Liver (tissue), 9 donors: ENCODE data around the gene NAP1L1. TPM values are rescaled to one million over a fixed set of nuclear protein-coding genes. Genes with fewer than 3 reads are reported as not detected.

Experiments used
- DNase-seq: peaks from one replicate; pipeline ENCODE4 v3.0.0-alpha.2; 2017; ENCODE audit warnings: low spot score
- H3K27ac ChIP-seq, 2 donors: one replicate each; pipeline ENCODE4 v1.7.0; 2013; ENCODE audit warnings: inconsistent platforms in 2 of 2, low read length in 2 of 2, control low read depth in 1 of 2, low read depth in 1 of 2, mild to moderate bottlenecking in 1 of 2
- H3K27me3 ChIP-seq, 4 donors: one replicate each; pipeline versions ENCODE4 v1.6.1 to v1.7.0; 2013; ENCODE audit warnings: low read length in 3 of 4, inconsistent platforms in 1 of 4, mild to moderate bottlenecking in 1 of 4, moderate library complexity in 1 of 4; ENCODE audit not compliant: control insufficient read depth in 4 of 4, insufficient read depth in 4 of 4
- H3K36me3 ChIP-seq, 4 donors: one replicate each; pipeline versions ENCODE4 v1.6.1 to v1.7.0; 2013; ENCODE audit warnings: low read length in 3 of 4, mild to moderate bottlenecking in 3 of 4, low read depth in 1 of 4, moderate library complexity in 1 of 4; ENCODE audit not compliant: control insufficient read depth in 4 of 4, insufficient read depth in 3 of 4
- H3K4me1 ChIP-seq, 4 donors: one replicate each; pipeline versions ENCODE4 v1.6.1 to v1.7.0; 2013; ENCODE audit warnings: low read length in 3 of 4, mild to moderate bottlenecking in 3 of 4, moderate library complexity in 1 of 4; ENCODE audit not compliant: control insufficient read depth in 4 of 4, insufficient read depth in 4 of 4
- H3K4me3 ChIP-seq, 3 donors: one replicate each; pipeline versions ENCODE4 v1.6.1 to v1.7.0; 2013; ENCODE audit warnings: low read length in 3 of 3, control low read depth in 1 of 3, low read depth in 1 of 3, mild to moderate bottlenecking in 1 of 3
- H3K9ac ChIP-seq, 2 donors: one replicate each; pipeline ENCODE4 v1.7.0; 2013; ENCODE audit warnings: low read length in 2 of 2, mild to moderate bottlenecking in 2 of 2, moderate library complexity in 2 of 2, control low read depth in 1 of 2, low read depth in 1 of 2
- H3K9me3 ChIP-seq, 4 donors: one replicate each; pipeline versions ENCODE4 v1.6.1 to v1.7.0; 2013; ENCODE audit warnings: low read length in 3 of 4; ENCODE audit not compliant: control insufficient read depth in 4 of 4
- FOXA2 ChIP-seq: IDR thresholded peaks from 2 replicates; pipeline ENCODE4 v1.6.1; 2016; ENCODE audit warnings: antibody characterized with exemption
- HNF4A ChIP-seq, 2 donors: conservative IDR thresholded peaks; 2 replicates each; pipeline ENCODE4 v1.6.1; 2016; ENCODE audit warnings: antibody characterized with exemption in 2 of 2, mild to moderate bottlenecking in 2 of 2
- JUND ChIP-seq, 2 donors: IDR thresholded peaks; 2 replicates each; pipeline ENCODE4 v1.6.1; 2016; ENCODE audit warnings: antibody characterized with exemption in 2 of 2
- NR2F2 ChIP-seq: IDR thresholded peaks from 2 replicates; pipeline ENCODE4 v1.6.1; 2016; ENCODE audit warnings: antibody characterized with exemption
- RAD21 ChIP-seq, 2 donors: IDR thresholded peaks; 2 replicates each; pipeline ENCODE4 v1.6.1; 2016; ENCODE audit warnings: antibody characterized with exemption in 2 of 2, mild to moderate bottlenecking in 2 of 2
- RXRA ChIP-seq, 2 donors: IDR thresholded peaks; 2 replicates each; pipeline ENCODE4 v1.6.1; 2017 to 2018; ENCODE audit warnings: antibody characterized with exemption in 2 of 2, mild to moderate bottlenecking in 1 of 2
- SP1 ChIP-seq: IDR thresholded peaks from 2 replicates; pipeline ENCODE4 v1.6.1; 2018; ENCODE audit warnings: antibody characterized with exemption, mild to moderate bottlenecking
- TAF1 ChIP-seq: conservative IDR thresholded peaks from 2 replicates; pipeline ENCODE4 v1.6.1; 2016; ENCODE audit warnings: antibody characterized with exemption, mild to moderate bottlenecking
- YY1 ChIP-seq: IDR thresholded peaks from 2 replicates; pipeline ENCODE4 v1.6.1; 2016; ENCODE audit warnings: antibody characterized with exemption, mild to moderate bottlenecking
- WGBS: extraction: QIAGEN DNeasy Blood & Tissue Kit; methylation state at CpG from one replicate; pipeline ENCODE4 v1.1.7; 2013; 5-methylcytosine and 5-hydroxymethylcytosine counted together
- polyA plus RNA-seq, 2 donors: library from polyadenylated mRNA; stranded (reverse) in 1 of 2; unstranded in 1 of 2; fragments of 200-250 nt in 1 of 2; fragments of >200 nt in 1 of 2; fragmentation: Nextera tagmentation in 1 of 2; extraction: Ambion mirVana in 1 of 2; gene quantifications; one replicate each; pipeline versions ENCODE4 v1.2.1 to v1.2.3, GENCODE V29; 2013 to 2015
- total RNA-seq, 2 donors: library from RNA; depleted of rRNA; stranded (reverse); fragments of >200 nt; gene quantifications; one replicate each; pipeline ENCODE4 v1.2.3, GENCODE V29; 2014
- TF ChIP-seq, protein P1 (sequence below): IDR thresholded peaks from 2 replicates; pipeline ENCODE4 v1.6.1; 2016; ENCODE audit warnings: antibody characterized with exemption
- TF ChIP-seq, protein P2 (sequence below): IDR thresholded peaks from 2 replicates; pipeline ENCODE4 v1.6.1; 2016; ENCODE audit warnings: antibody characterized with exemption, mild to moderate bottlenecking
- TF ChIP-seq, protein P3 (sequence below): IDR thresholded peaks from 2 replicates; pipeline ENCODE4 v1.6.1; 2016; ENCODE audit warnings: antibody characterized with exemption
- TF ChIP-seq, protein P4 (sequence below): fragments of 150-350 bp; IDR thresholded peaks from 2 replicates; pipeline ENCODE4 v1.5.1; 2017; ENCODE audit warnings: improper control_type of control experiment, low read depth, low read length; ENCODE audit not compliant: missing input control
- donor health status: healthy.
- donor health status: healthy.
- donor health status: healthy.
- donor health status: healthy.
- donor health status: healthy.

The NAP1L1 gene
- total and polyA plus RNA-seq, 4 donors: 36.6 to 74.7 (median 42.4) TPM

DNA sequence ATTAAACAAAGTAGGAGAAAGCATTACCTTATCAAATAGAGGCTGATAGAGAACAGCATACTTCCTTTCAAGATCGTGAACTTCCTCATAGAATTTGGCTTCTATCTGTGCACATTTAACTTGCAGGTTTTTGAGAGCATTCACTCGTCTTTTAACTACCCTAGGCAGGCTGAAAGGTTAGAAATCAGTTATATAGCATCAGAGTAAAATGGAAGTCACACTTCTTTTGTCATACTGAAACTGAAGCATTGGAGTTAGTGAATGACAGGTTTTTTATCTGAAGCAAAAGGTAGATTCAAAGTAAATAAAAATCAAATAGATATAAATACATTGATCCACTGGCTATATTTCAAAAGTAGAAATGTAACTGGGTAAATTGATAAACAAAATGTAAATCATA is 24.4 kb downstream of the NAP1L1 start:
- peaks cover 0 to 4% (median 0%) of the 10 kb centered on the region in 4 donors for H3K9me3 ChIP-seq
- no peak for DNase-seq
- no peak overlapping the region for H3K27ac ChIP-seq
- WGBS: 32% methylated on average over 2 of the region's 2 CpGs
- H3K27me3 ChIP-seq: no peaks in the 10 kb centered on the region
- H3K4me1 ChIP-seq: peaks cover 0 to 2% (median 0%) of the 10 kb centered on the region in 4 donors
- H3K9ac ChIP-seq: no peak overlapping the region
- peaks cover 0 to 19% (median 7%) of the 10 kb centered on the region in 4 donors for H3K36me3 ChIP-seq
- TF ChIP-seq, protein P1, sequence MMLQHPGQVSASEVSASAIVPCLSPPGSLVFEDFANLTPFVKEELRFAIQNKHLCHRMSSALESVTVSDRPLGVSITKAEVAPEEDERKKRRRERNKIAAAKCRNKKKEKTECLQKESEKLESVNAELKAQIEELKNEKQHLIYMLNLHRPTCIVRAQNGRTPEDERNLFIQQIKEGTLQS: no peak
- H3K4me3 ChIP-seq: no peak overlapping the region

DNA sequence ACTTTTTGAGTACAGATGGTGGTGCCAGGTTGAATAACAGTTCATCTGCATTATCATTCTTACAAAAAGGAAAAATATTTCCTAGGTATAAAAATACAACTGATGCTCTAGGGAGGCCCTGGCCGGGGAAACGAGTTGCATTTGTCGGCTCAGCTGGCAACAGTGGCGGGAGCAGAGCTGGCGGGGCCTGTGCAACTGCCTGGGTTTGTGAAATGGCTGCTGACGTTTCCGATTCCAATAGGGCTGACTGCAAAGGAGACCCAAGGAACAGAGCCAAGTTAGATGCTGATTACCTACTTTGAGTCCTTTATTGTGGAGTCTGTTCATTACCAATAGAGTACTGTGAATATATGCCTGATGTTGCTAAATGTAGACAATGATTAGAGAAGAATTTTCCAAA is 27.2 kb downstream of the NAP1L1 start:
- 97% methylated on average over 7 of the region's 7 CpGs for WGBS
- H3K4me1 ChIP-seq: peaks cover 0 to 2% (median 0%) of the 10 kb centered on the region in 4 donors
- no peaks in the 10 kb centered on the region for H3K27me3 ChIP-seq
- H3K4me3 ChIP-seq: no peak overlapping the region
- H3K27ac ChIP-seq: no peak overlapping the region
- H3K36me3 ChIP-seq: peaks cover 0 to 42% (median 12%) of the 10 kb centered on the region in 4 donors
- no peak for DNase-seq
- TF ChIP-seq, protein P2, sequence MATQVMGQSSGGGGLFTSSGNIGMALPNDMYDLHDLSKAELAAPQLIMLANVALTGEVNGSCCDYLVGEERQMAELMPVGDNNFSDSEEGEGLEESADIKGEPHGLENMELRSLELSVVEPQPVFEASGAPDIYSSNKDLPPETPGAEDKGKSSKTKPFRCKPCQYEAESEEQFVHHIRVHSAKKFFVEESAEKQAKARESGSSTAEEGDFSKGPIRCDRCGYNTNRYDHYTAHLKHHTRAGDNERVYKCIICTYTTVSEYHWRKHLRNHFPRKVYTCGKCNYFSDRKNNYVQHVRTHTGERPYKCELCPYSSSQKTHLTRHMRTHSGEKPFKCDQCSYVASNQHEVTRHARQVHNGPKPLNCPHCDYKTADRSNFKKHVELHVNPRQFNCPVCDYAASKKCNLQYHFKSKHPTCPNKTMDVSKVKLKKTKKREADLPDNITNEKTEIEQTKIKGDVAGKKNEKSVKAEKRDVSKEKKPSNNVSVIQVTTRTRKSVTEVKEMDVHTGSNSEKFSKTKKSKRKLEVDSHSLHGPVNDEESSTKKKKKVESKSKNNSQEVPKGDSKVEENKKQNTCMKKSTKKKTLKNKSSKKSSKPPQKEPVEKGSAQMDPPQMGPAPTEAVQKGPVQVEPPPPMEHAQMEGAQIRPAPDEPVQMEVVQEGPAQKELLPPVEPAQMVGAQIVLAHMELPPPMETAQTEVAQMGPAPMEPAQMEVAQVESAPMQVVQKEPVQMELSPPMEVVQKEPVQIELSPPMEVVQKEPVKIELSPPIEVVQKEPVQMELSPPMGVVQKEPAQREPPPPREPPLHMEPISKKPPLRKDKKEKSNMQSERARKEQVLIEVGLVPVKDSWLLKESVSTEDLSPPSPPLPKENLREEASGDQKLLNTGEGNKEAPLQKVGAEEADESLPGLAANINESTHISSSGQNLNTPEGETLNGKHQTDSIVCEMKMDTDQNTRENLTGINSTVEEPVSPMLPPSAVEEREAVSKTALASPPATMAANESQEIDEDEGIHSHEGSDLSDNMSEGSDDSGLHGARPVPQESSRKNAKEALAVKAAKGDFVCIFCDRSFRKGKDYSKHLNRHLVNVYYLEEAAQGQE: no peak
- TF ChIP-seq, protein P3, sequence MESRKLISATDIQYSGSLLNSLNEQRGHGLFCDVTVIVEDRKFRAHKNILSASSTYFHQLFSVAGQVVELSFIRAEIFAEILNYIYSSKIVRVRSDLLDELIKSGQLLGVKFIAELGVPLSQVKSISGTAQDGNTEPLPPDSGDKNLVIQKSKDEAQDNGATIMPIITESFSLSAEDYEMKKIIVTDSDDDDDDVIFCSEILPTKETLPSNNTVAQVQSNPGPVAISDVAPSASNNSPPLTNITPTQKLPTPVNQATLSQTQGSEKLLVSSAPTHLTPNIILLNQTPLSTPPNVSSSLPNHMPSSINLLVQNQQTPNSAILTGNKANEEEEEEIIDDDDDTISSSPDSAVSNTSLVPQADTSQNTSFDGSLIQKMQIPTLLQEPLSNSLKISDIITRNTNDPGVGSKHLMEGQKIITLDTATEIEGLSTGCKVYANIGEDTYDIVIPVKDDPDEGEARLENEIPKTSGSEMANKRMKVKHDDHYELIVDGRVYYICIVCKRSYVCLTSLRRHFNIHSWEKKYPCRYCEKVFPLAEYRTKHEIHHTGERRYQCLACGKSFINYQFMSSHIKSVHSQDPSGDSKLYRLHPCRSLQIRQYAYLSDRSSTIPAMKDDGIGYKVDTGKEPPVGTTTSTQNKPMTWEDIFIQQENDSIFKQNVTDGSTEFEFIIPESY: no peak
- TF ChIP-seq RAD21 (IDR thresholded peaks at IDR 0.05): no peak
- TF ChIP-seq, protein P1: no peak
- no peak for TF ChIP-seq YY1
- TF ChIP-seq RXRA (IDR thresholded peaks at IDR 0.05): no peak
- TF ChIP-seq SP1: no peak
- H3K9ac ChIP-seq: no peak overlapping the region
- H3K9me3 ChIP-seq: no peaks in the 10 kb centered on the region

DNA sequence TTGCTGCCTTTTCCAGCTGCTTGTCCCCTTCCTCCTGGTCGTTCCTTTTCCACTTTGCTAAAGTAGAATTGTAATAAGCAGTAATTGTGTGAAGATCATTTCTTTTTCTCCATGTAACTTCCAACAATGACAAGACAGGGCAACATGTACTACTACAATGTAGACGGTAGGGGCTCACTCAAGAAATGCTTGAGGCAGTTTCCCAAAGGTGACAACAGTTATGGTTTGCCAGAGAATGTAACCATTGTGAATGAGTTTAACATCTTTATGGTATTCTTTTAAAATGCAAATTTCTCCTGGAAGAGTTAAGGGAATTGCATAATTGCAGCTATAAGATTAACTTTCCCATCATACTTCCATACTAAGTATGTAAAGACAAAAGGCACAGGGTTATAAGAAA is 29.1 kb downstream of the NAP1L1 start:
- 97% methylated on average over 2 of the region's 2 CpGs for WGBS
- H3K4me1 ChIP-seq: no peaks in the 10 kb centered on the region
- peaks cover 0 to 43% (median 14%) of the 10 kb centered on the region in 4 donors for H3K36me3 ChIP-seq
- H3K27ac ChIP-seq: no peak overlapping the region
- DNase-seq: no peak
- H3K9ac ChIP-seq: no peak overlapping the region
- H3K27me3 ChIP-seq: no peaks in the 10 kb centered on the region
- H3K9me3 ChIP-seq: no peaks in the 10 kb centered on the region
- no peak overlapping the region for H3K4me3 ChIP-seq
- TF ChIP-seq SP1: no peak
- TF ChIP-seq, protein P4, sequence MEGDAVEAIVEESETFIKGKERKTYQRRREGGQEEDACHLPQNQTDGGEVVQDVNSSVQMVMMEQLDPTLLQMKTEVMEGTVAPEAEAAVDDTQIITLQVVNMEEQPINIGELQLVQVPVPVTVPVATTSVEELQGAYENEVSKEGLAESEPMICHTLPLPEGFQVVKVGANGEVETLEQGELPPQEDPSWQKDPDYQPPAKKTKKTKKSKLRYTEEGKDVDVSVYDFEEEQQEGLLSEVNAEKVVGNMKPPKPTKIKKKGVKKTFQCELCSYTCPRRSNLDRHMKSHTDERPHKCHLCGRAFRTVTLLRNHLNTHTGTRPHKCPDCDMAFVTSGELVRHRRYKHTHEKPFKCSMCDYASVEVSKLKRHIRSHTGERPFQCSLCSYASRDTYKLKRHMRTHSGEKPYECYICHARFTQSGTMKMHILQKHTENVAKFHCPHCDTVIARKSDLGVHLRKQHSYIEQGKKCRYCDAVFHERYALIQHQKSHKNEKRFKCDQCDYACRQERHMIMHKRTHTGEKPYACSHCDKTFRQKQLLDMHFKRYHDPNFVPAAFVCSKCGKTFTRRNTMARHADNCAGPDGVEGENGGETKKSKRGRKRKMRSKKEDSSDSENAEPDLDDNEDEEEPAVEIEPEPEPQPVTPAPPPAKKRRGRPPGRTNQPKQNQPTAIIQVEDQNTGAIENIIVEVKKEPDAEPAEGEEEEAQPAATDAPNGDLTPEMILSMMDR: no peak
- TF ChIP-seq, protein P2: no peak
- TF ChIP-seq TAF1: no peak
- TF ChIP-seq YY1: no peak
- TF ChIP-seq FOXA2: no peak
- no peak for TF ChIP-seq NR2F2
- TF ChIP-seq, protein P3: no peak
- TF ChIP-seq HNF4A (conservative IDR thresholded peaks at IDR 0.05): no peak
- TF ChIP-seq JUND (IDR thresholded peaks at IDR 0.05): no peak
